Fibroblast of pulmonary artery (primary cell): ENCODE measurements around the gene SGCD.

ENCODE experiments used
- DNase-seq: peaks from one replicate; pipeline ENCODE4 v3.0.0-alpha.2; 2010; ENCODE audit warnings: low read depth
- H3K4me3 ChIP-seq: replicated peaks from 2 replicates; pipeline ENCODE4 v1.5.1; 2011; ENCODE audit warnings: low read depth, mild to moderate bottlenecking, control low read depth, low read length, moderate library complexity
- TF ChIP-seq, protein P1 (sequence below): IDR thresholded peaks from 2 replicates; pipeline ENCODE4 v1.5.1; 2011; ENCODE audit warnings: mild to moderate bottlenecking, control low read depth, low read length, inconsistent platforms; ENCODE audit errors: missing control alignments

Gene SGCD

DNA sequence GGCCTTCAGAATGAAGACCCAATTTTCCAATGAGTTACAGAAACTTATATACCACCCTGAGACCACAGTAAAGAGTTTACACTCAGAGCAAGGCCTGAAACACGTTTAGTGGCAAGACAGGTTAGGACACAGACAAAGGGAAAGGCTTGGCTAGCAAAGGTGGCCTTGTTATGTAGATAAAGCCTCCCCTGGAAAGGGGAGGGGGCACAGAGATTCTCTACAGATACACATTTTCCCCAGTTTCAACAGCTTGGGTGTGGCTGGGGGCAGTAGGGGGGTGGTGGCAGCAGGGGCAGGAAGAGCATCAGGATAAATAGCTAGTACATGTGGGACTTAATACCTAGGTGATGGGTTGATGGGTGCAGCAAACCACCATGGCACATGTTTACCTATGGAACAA, 471.2 kb downstream of the SGCD start:
- no peak overlapping the region for H3K4me3 ChIP-seq
- TF ChIP-seq, protein P1, sequence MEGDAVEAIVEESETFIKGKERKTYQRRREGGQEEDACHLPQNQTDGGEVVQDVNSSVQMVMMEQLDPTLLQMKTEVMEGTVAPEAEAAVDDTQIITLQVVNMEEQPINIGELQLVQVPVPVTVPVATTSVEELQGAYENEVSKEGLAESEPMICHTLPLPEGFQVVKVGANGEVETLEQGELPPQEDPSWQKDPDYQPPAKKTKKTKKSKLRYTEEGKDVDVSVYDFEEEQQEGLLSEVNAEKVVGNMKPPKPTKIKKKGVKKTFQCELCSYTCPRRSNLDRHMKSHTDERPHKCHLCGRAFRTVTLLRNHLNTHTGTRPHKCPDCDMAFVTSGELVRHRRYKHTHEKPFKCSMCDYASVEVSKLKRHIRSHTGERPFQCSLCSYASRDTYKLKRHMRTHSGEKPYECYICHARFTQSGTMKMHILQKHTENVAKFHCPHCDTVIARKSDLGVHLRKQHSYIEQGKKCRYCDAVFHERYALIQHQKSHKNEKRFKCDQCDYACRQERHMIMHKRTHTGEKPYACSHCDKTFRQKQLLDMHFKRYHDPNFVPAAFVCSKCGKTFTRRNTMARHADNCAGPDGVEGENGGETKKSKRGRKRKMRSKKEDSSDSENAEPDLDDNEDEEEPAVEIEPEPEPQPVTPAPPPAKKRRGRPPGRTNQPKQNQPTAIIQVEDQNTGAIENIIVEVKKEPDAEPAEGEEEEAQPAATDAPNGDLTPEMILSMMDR: no peak
- DNase-seq: no peak

GRCh38 chr5:156799171-156799570, 472.2 kb downstream of the SGCD start:
- no peak for DNase-seq
- H3K4me3 ChIP-seq: no peak overlapping the region
- TF ChIP-seq, protein P1: no peak

DNA sequence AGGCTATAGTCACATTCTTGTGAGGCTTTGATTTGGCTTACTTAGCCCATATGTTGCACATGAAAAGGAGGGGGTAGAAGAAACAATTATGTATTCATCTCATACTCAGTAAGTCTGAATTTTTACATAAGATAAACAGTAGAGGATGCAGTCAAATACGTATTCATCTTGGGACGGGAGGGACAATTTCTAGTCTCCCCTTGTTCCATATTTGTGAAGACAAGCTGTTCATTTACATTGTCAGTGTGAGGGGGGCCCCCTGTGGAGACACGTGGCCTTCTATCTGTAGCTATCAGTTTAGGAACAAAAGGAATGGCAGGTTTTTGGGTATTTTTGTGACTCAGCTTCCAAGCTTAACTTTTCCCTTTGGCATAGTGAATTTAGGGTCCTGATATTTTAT, 474.0 kb downstream of the SGCD start:
- TF ChIP-seq, protein P1: no peak
- H3K4me3 ChIP-seq: no peak overlapping the region
- no peak for DNase-seq

DNA sequence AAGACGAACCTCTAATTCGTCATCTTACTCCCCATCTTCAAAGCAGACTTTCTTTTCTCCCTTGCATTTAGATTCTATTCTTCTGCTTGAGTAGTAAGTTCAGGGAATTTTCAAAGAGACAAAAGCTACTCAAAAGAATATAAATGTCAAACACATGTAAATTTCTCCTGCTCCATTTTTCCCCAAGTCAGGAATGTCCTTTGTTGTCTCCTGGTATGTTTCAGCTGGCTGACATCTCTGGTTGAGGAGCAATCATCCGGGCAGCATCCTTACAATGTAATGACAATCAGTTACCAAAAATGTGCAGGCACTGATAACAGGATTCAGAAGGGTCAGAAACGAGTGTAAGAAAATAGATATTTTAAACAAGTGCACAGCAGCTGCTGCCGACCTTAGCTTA, 475.5 kb downstream of the SGCD start:
- H3K4me3 ChIP-seq: no peak overlapping the region
- DNase-seq: no peak
- TF ChIP-seq, protein P1: no peak

DNA sequence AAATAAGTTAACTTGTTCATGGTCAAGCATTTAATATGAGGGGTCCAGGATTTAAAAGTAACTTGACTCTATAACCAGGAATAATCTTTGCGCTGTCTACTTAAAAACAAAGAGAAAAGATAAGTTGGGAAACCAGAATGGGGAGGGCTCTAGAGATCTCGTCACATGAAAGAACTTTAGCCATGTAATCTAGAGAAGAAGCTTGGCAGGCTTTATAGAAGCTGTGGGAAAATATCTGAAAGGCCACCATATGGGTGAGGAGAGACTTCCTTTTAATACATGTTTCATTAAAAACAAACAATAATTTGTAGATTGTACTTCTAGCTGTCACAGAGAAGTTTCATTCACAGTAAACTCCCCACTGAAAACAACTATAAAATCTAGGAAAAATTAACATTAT, 476.4 kb downstream of the SGCD start:
- no peak overlapping the region for H3K4me3 ChIP-seq
- DNase-seq: no peak
- TF ChIP-seq, protein P1: no peak

DNA sequence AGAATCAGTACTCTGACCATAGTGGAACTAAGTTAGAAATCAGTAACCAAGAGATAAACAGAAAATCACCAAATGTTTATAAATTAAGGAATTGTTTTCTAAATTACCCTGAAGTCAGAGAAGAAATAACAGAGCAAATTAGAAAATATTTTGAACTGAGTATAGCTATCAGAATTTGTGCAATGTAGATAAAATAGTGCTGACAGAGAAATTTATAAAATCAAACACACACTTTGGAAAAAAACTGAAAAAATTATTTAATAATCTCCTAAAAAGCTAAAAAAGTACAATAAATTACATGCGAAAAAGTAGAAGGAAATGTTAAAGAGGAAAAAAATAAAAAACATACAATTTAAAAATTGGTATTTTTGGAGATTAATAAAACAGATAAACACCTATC, 486.0 kb downstream of the SGCD start:
- no peak overlapping the region for H3K4me3 ChIP-seq
- TF ChIP-seq, protein P1: no peak

GRCh38 chr5:156815988-156816599, 489.1 kb downstream of the SGCD start:
- DNase-seq: peak; percentile 26
- TF ChIP-seq, protein P1: peak; percentile 37
- no peak overlapping the region for H3K4me3 ChIP-seq

More for the DNA sequence above, 486.0 kb downstream of the SGCD start:
- DNase-seq: no peak
